Heart right ventricle (tissue), 16 donors: ENCODE data around the gene CEP104. TPM values are rescaled to one million over a fixed set of nuclear protein-coding genes. Genes with fewer than 3 reads are reported as not detected.
"Not testable (repeated sequence)": the region's sequence is repeated elsewhere in the genome, so short reads cannot be mapped to it uniquely, and the experiment has no call there.

Experiments used
- ATAC-seq, 8 donors: fragments of 200-7000 bp; cut with Tn5 transposase; one replicate each; pipeline ENCODE4 v1.9.1; 2020; ENCODE audit warnings: mild to moderate bottlenecking in 8 of 8, moderate library complexity in 8 of 8, moderate number of reproducible peaks in 1 of 8
- DNase-seq, 2 donors: peaks; one replicate each; pipeline ENCODE4 v3.0.0-alpha.2; 2020
- H3K27ac ChIP-seq, 10 donors: fragments of 200-600 bp; sonication (generic) in 2 of 10; one replicate each; pipeline versions ENCODE4 v1.5.0 to v1.8.0; 2020 to 2022; ENCODE audit warnings: mild to moderate bottlenecking in 3 of 10
- H3K27me3 ChIP-seq, 7 donors: fragments of 200-600 bp; one replicate each; pipeline ENCODE4 v1.8.0; 2021 to 2022; ENCODE audit warnings: mild to moderate bottlenecking in 2 of 7
- H3K36me3 ChIP-seq, 9 donors: fragments of 200-600 bp; sonication (generic) in 1 of 9; one replicate each; pipeline versions ENCODE4 v1.5.0 to v1.8.0; 2020 to 2022; ENCODE audit warnings: mild to moderate bottlenecking in 2 of 9
- H3K4me1 ChIP-seq, 9 donors: fragments of 200-600 bp; sonication (generic) in 1 of 9; one replicate each; pipeline versions ENCODE4 v1.5.0 to v1.8.0; 2020 to 2022; ENCODE audit warnings: mild to moderate bottlenecking in 4 of 9
- H3K4me3 ChIP-seq, 10 donors: fragments of 200-600 bp; sonication (generic) in 2 of 10; one replicate each; pipeline versions ENCODE4 v1.5.0 to v1.8.0; 2020 to 2022; ENCODE audit warnings: mild to moderate bottlenecking in 7 of 10, moderate library complexity in 2 of 10
- H3K9me3 ChIP-seq, 11 donors: fragments of 200-600 bp in 10 of 11; sonication (generic) in 2 of 11; one replicate each; pipeline versions ENCODE4 v1.5.0 to v1.8.0; 2013 to 2022; ENCODE audit warnings: mild to moderate bottlenecking in 2 of 11, control low read depth in 1 of 11, moderate library complexity in 1 of 11
- whole genome bisulfite sequencing, 2 donors: extraction: QIAGEN DNeasy Blood & Tissue Kit; methylation state at CpG; one replicate each; pipeline ENCODE4 v1.1.7; 2013; ENCODE audit warnings: inconsistent platforms in 1 of 2; 5-methylcytosine and 5-hydroxymethylcytosine counted together
- intact Hi-C, 10 donors: fragments of 100-400 bp; cut with DNase I; formaldehyde crosslinking; loops; one replicate each; pipeline versions ENCODE4 v1.11.1 to v1.14.2; 2022
- polyA plus RNA-seq, 2 donors: library from polyadenylated mRNA; stranded (reverse); fragments of 200-250 nt; gene quantifications; one replicate each; pipeline ENCODE4 v1.2.3, GENCODE V29; 2013
- total RNA-seq, 10 donors: library from RNA; stranded (reverse); fragmentation: NEBNext Ultra II Directional in 3 of 10; extraction: Animal tissue kit (Norgen Biotek cat#: 25700) in 3 of 10; gene quantifications; one replicate each; pipeline versions ENCODE4 v1.2.1 to v1.2.4, GENCODE V29; 2021 to 2023
- TF ChIP-seq, protein P1 (sequence below), 9 donors: fragments of 200-600 bp; sonication (generic) in 2 of 9; IDR thresholded peaks; one replicate each; pipeline versions ENCODE4 v1.5.0 to v1.8.0; 2021 to 2022; ENCODE audit warnings: antibody characterized with exemption in 9 of 9, mild to moderate bottlenecking in 5 of 9, moderate library complexity in 1 of 9
- donor health status: Arrhythmogenic right ventricular cardiomyopathy.
- donor health status: ischemic (EF 13 %, LVEDD 7.1; RV severe dilation, severe dysfunction).
- donor health status: healthy with polysubstance abuse.
- donor health status: DM: no; HTN: yes; CAD: no.
- donor health status: DM: no; HTN: no; CAD: no.
- donor health status: ischemic (EF 25% LVEDD 6.9; RV normal size, moderate dysfunction).
- donor health status: ischemic (EF 25% LVEDD 5.7; RV mildly dilated, moderate dysfunction).
- donor health status: healthy.
- donor health status: DM: yes; HTN: yes; CAD: no.
- donor health status: Ischemic cardiomyopathy.
- donor health status: ischemic (EF 35%, LVEDD 5.7; RV mildly dilated, moderate dysfunction).
- donor health status: nonischemic (EF 11% LVEDD 7.7; RV severe dilation, severe dysfunction).
- donor health status: DM: yes; HTN: yes; CAD: no.
- donor health status: PGD.
- donor health status: ischemic (EF 29% LVEDD 5.4; RV normal size, mild dysfunction).
- donor health status: nonischemic (EF 23%, LVEDD 6.1; RV moderate dilation, normal function).

CEP104 gene
- total and polyA plus RNA-seq, 12 donors: 4.9 to 42.9 (median 27.2) TPM

DNA sequence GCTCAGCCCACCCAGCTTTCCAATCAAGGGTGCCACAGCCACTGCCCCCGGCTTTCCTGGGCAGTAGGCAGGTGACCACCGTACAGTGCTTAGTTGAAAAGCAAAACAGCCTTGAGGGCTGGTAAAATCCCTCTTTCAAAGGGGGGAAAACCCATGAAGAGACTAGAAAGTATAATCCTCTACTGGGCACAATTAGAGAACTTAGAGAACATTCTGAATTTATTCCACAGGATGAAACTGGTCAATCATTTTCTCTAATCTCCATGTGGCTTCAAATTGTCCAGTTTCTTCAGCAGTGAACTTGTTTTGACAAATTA lies 45.5 kb downstream of the CEP104 start:
- ATAC-seq: no peak
- intact Hi-C loops: no loop called here
- H3K27me3 ChIP-seq: peaks cover 0 to 4% (median 0%) of the 10 kb centered on the region in 7 donors
- no peak overlapping the region for H3K27ac ChIP-seq
- H3K36me3 ChIP-seq: peaks cover 0 to 31% (median 17%) of the 10 kb centered on the region in 9 donors
- WGBS, 2 donors: 51 to 61% methylated on average over 2 of the region's 2 CpGs
- no peak overlapping the region for H3K4me3 ChIP-seq
- DNase-seq: no peak
- peaks cover 0 to 4% (median 0%) of the 10 kb centered on the region in 11 donors for H3K9me3 ChIP-seq
- no peaks in the 10 kb centered on the region for H3K4me1 ChIP-seq
- TF ChIP-seq, protein P1, sequence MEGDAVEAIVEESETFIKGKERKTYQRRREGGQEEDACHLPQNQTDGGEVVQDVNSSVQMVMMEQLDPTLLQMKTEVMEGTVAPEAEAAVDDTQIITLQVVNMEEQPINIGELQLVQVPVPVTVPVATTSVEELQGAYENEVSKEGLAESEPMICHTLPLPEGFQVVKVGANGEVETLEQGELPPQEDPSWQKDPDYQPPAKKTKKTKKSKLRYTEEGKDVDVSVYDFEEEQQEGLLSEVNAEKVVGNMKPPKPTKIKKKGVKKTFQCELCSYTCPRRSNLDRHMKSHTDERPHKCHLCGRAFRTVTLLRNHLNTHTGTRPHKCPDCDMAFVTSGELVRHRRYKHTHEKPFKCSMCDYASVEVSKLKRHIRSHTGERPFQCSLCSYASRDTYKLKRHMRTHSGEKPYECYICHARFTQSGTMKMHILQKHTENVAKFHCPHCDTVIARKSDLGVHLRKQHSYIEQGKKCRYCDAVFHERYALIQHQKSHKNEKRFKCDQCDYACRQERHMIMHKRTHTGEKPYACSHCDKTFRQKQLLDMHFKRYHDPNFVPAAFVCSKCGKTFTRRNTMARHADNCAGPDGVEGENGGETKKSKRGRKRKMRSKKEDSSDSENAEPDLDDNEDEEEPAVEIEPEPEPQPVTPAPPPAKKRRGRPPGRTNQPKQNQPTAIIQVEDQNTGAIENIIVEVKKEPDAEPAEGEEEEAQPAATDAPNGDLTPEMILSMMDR (IDR thresholded peaks at IDR 0.05): no peak

DNA sequence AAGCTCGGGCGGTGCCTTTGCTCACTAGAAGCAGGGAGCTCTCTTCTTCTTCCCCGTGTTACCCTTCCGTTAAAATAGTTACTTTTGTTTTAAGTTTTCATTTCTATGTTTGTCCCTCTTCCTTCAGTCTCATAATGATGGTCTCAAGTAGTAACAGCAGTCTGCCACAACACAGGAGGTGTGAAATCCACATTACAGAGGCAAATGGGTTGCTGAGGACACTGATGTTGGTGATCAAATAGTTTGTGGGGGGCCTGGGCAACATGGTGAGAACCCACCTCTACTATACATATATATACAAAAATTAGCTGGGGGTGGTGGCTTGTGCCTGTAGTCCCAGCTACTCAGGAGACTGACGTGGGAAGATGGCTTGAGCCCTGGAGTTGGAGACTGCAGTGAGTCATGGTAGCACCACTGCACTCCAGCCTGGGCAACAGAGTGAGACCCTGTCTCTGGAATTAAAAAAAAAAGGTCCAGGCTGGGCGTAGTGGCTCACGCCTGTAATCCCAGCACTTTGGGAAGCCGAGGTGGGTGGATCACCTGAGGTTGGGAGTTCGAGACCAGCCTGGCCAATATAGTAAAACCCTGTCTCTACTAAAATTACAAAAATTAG lies 46.8 kb downstream of the CEP104 start:
- DNase-seq, H3K27ac ChIP-seq, H3K9me3 ChIP-seq, H3K4me1 ChIP-seq, intact Hi-C loops, H3K4me3 ChIP-seq, ATAC-seq: not testable (repeated sequence)
- Histone ChIP-seq H3K36me3 (peaks cover 0 to 18% (median 13%) of the 10 kb centered on the region in 9 donors), H3K27me3 (peaks cover 0 to 15% (median 0%) of the 10 kb centered on the region in 7 donors)
- WGBS, 2 donors: 79 to 86% methylated on average over 9 of the region's 9 CpGs

DNA sequence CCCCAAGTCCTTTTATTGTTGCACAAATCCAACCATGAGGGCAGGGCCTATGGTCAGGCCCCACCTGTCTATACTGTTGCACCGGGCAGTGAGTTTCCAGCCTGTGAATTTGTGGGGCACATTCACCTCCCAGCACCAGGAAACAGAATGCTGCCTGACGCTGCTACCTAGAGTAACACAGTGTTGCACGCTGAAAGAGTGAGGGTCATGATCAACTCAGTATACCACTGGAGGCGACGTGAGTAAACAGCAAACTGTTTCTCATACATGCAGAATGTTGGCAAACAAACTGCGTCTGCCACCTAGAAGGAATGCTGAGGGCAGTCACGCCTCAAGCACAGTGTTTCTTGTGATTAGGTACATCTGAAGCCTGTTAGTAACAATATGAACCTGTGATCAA lies 47.3 kb downstream of the CEP104 start:
- Histone ChIP-seq H3K4me3 (no peak overlapping the region), H3K36me3 (peaks cover 0 to 13% (median 7%) of the 10 kb centered on the region in 9 donors), H3K27ac (no peak overlapping the region), H3K27me3 (peaks cover 0 to 20% (median 0%) of the 10 kb centered on the region in 7 donors), H3K9me3 (peaks cover 0 to 4% (median 0%) of the 10 kb centered on the region in 11 donors), H3K4me1 (no peaks in the 10 kb centered on the region)
- DNase-seq (no peak), ATAC-seq (no peak)
- TF ChIP-seq, protein P1 (IDR thresholded peaks at IDR 0.05): no peak
- 81% methylated on average over 7 of the region's 7 CpGs for WGBS, 2 donors
- intact Hi-C loops: no loop called here

DNA sequence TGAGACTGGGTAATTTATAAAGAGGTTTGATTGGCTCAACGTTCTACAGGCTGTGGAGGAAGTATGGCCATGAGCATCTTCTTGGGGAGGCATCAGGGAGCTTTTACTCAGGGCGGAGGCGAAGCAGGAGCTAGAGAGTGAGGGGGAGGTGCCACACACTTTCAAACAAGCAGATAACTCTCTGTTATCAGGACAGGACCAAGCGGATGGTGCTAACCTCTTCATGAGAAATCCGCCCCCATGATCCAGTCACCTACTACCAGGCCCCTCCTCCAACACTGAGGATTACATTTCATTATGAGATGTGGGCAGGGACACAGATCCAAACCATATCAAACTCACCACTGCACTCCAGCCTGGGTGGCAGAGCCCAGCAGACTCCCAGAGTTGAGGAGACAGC lies 49.2 kb downstream of the CEP104 start:
- Histone ChIP-seq H3K4me1 (no peaks in the 10 kb centered on the region), H3K9me3 (peaks cover 0 to 4% (median 0%) of the 10 kb centered on the region in 11 donors), H3K27ac (no peak overlapping the region), H3K36me3 (no peaks in the 10 kb centered on the region), H3K27me3 (peaks cover 0 to 36% (median 8%) of the 10 kb centered on the region in 7 donors), H3K4me3 (no peak overlapping the region)
- TF ChIP-seq, protein P1 (IDR thresholded peaks at IDR 0.05): no peak
- 79 to 85% methylated on average over 5 of the region's 5 CpGs for WGBS, 2 donors
- DNase-seq (no peak), ATAC-seq (no peak)
- intact Hi-C loops: no loop called here

DNA sequence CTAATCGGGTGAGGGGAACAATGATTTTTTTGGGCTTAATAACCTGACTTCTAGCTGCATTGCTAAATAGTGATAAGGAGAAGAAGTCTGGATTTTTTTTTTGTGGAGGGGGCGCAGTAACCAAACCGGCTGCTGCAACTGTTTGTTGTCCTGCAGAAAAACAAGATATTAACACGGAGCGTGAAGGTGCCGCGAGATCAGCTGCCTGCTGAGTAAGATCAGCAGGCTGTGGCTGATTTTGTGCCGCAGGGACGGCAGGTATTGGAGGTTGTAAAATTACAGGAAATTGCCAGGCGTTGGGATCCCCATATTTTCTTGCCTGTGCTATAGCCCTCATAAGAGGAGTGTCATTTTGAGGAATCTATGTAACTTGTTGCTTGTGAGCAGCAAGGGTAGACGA lies 52.0 kb downstream of the CEP104 start:
- TF ChIP-seq, protein P1 (IDR thresholded peaks at IDR 0.05): no peak
- WGBS, 2 donors: 85 to 90% methylated on average over 11 of the region's 11 CpGs
- no peak for ATAC-seq

DNA sequence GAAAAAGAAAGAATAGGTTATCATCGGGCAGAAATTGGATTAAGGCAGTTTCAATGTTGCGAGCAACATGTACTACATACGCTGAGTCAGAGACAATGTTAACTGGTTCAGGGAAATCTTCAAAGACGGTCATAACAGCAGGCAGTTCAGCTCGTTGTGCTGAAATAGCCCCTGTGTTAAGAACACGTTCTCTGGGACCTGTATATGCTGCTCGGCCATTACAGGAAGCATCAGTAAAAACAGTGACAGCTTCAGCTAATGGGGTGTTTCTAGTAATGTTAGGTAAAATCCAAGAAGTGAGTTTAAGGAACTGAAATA lies 52.4 kb downstream of the CEP104 start:
- H3K36me3 ChIP-seq, H3K27ac ChIP-seq, H3K4me3 ChIP-seq, ATAC-seq, H3K4me1 ChIP-seq, intact Hi-C loops, H3K9me3 ChIP-seq, DNase-seq: not testable (repeated sequence)
- H3K27me3 ChIP-seq: peaks cover 0 to 53% (median 12%) of the 10 kb centered on the region in 7 donors
- WGBS, 2 donors: 62% methylated on average over 7 of the region's 7 CpGs

More for the DNA sequence above, 52.0 kb downstream of the CEP104 start:
- no peaks in the 10 kb centered on the region for H3K4me1 ChIP-seq
- H3K27ac ChIP-seq: no peak overlapping the region
- intact Hi-C loops: no loop called here
- H3K9me3 ChIP-seq: peaks cover 0 to 4% (median 0%) of the 10 kb centered on the region in 11 donors
- H3K36me3 ChIP-seq: no peaks in the 10 kb centered on the region
- H3K4me3 ChIP-seq: no peak overlapping the region
- DNase-seq: no peak
- H3K27me3 ChIP-seq: peaks cover 0 to 51% (median 12%) of the 10 kb centered on the region in 7 donors
